Right renal cortex interstitium (tissue), 3 donors: ENCODE measurements around the gene NUP205. TPM values are rescaled to one million over a fixed set of nuclear protein-coding genes. Genes with fewer than 3 reads are reported as not detected.

Experiments
- DNase-seq, 3 donors: peaks; one replicate each; pipeline ENCODE4 v3.0.0-alpha.2; 2013; ENCODE audit warnings: low read depth in 3 of 3, low spot score in 2 of 3
- polyA plus RNA-seq, 3 donors: library from polyadenylated mRNA; unstranded; fragments of 120-200 nt; gene quantifications; one replicate each; pipeline ENCODE4 v1.2.1, GENCODE V29; 2013; ENCODE audit not compliant: insufficient read length in 3 of 3

Gene NUP205
- polyA plus RNA-seq, 3 donors = 64.1 to 72.5 (median 72.0) TPM

DNA sequence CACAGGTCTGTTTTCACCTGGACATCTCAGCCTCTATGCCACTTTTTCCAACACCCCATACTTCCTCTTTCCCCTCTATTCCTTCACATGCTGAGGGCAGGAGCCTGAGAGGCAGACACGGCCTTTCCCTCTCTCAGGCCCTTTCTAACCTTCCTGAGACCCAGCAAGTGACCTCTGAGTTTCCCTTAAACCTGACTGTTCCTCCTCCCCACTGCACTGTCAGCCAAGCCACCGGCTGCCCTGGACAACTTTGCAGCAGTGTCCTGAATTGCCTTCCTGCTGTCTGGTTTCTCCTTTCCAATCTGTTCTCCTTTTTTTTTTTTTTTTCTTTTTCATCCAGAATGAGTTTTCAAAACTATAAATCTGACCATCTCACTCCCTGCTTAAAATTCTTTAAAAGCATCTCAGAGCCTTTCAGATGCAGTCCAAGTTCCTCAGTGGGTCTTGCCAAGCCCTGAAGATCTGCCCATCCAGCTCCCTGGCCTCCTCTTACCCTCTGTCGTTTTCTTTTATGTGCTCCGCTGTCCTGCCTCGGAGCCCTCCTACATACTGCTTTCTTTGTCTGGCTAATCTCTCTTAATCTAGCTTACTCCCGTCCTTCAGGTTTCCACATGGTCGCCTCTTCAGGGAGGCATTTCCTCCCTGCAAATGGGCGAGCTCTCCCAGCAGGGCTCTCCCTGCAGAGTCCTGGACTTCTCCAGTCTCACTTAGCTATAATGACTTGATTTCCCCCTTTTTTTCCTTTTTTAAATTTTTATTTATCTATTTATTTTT, 139.7 kb downstream of the NUP205 start:
- no peak for DNase-seq

Other genes starting within 250 kb of the NUP205 start
- gene CNOT4, start 47.8 kb upstream of the NUP205 start, polyA plus RNA-seq = 10 to 100 TPM; 30.0 to 34.9 (median 33.9) TPM
- gene STMP1, start 104.6 kb downstream of the NUP205 start, polyA plus RNA-seq = 10 to 100 TPM; 78.2 to 92.6 (median 89.5) TPM
- 1 to 10 TPM; 1.2 to 1.7 (median 1.4) TPM for gene SLC13A4, start 170.3 kb downstream of the NUP205 start, polyA plus RNA-seq
- gene FAM180A, start 190.9 kb downstream of the NUP205 start, polyA plus RNA-seq = not detected